Neutrophil (primary cell): Measurements from ENCODE around the gene NKAIN4.

Experiments
- H3K27ac ChIP-seq: fragments of 200-600 bp; sonication (generic); 2 replicates; pipeline ENCODE4 v1.5.1; 2016; ENCODE audit warnings: mild to moderate bottlenecking, moderate library complexity
- H3K27me3 ChIP-seq: fragments of 200-600 bp; sonication (generic); 2 replicates; pipeline ENCODE4 v1.6.0; 2016; ENCODE audit warnings: mild to moderate bottlenecking
- H3K36me3 ChIP-seq: fragments of 200-600 bp; sonication (generic); 2 replicates; pipeline ENCODE4 v1.5.1; 2017
- H3K4me1 ChIP-seq, 2 experiments: fragments of 200-600 bp in 1 of 2; sonication (generic) in 1 of 2; 1 replicate in 1 of 2; 2 replicates in 1 of 2; pipeline versions ENCODE4 v1.5.1 to v1.6.1; 2013 to 2016; ENCODE audit warnings: low read depth in 1 of 2, low read length in 1 of 2, mild to moderate bottlenecking in 1 of 2, moderate library complexity in 1 of 2; ENCODE audit not compliant: control insufficient read depth in 1 of 2, insufficient read depth in 1 of 2
- H3K4me3 ChIP-seq, 2 experiments: fragments of 200-600 bp in 1 of 2; sonication (generic) in 1 of 2; 1 replicate in 1 of 2; 2 replicates in 1 of 2; pipeline ENCODE4 v1.5.1; 2013 to 2016; ENCODE audit warnings: low read depth in 1 of 2, low read length in 1 of 2, mild to moderate bottlenecking in 1 of 2, moderate library complexity in 1 of 2
- H3K9me3 ChIP-seq: fragments of 200-600 bp; sonication (generic); 2 replicates; pipeline ENCODE4 v1.5.1; 2016
- TF ChIP-seq, protein P1 (sequence below): fragments of 200-600 bp; sonication (generic); IDR thresholded peaks from 2 replicates; pipeline ENCODE4 v1.5.1; 2016; ENCODE audit warnings: antibody characterized with exemption

NKAIN4 gene

GRCh38 chr20:63261795-63262528 is 7.7 kb upstream of the NKAIN4 start:
- no peaks in the 10 kb centered on the region for H3K9me3 ChIP-seq
- no peaks in the 10 kb centered on the region for H3K4me1 ChIP-seq
- no peak overlapping the region for H3K27ac ChIP-seq
- TF ChIP-seq, protein P1, sequence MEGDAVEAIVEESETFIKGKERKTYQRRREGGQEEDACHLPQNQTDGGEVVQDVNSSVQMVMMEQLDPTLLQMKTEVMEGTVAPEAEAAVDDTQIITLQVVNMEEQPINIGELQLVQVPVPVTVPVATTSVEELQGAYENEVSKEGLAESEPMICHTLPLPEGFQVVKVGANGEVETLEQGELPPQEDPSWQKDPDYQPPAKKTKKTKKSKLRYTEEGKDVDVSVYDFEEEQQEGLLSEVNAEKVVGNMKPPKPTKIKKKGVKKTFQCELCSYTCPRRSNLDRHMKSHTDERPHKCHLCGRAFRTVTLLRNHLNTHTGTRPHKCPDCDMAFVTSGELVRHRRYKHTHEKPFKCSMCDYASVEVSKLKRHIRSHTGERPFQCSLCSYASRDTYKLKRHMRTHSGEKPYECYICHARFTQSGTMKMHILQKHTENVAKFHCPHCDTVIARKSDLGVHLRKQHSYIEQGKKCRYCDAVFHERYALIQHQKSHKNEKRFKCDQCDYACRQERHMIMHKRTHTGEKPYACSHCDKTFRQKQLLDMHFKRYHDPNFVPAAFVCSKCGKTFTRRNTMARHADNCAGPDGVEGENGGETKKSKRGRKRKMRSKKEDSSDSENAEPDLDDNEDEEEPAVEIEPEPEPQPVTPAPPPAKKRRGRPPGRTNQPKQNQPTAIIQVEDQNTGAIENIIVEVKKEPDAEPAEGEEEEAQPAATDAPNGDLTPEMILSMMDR: no peak
- no peak overlapping the region for H3K4me3 ChIP-seq
- peaks cover 86% of the 10 kb centered on the region for H3K27me3 ChIP-seq
- no peaks in the 10 kb centered on the region for H3K36me3 ChIP-seq

DNA sequence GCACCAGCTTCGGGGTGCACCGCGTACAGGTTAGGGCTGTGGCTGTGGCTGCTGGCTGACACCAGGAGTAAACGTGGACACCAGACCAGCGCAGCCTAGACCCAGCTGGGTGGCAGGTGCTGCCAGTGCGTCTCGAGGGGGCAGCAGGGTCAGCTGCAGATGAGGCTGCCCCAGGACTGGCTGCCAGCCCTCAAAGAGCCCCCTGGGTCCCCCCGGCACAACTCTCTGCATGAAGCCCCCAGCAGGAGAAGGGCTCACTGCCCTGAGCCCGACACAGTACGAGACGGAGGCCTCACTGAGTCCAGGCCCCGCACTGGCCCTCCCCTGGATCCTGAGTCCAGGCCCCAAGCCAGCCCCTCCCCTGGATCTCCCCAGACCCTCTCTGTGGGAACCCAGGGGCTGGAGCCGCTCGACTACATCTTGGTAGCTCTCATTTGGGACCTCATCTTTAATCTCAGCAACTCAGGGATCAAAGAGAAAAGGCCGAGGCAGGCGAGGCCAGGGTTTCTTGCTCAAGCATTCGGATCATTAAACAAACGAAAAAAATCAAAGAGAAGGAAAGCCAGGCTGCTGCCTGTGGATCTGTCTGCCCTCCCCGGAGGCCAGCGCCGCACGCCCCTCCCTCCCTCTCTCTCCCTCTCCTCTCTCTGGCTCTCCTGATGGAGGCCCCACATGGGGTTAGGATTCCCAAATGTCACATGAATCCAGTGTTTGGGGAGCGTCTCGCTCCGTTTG is 7.0 kb upstream of the NKAIN4 start:
- TF ChIP-seq, protein P1: no peak
- Histone ChIP-seq H3K27ac (no peak overlapping the region), H3K27me3 (peaks cover 94% of the 10 kb centered on the region), H3K4me1 (no peaks in the 10 kb centered on the region), H3K36me3 (no peaks in the 10 kb centered on the region), H3K9me3 (no peaks in the 10 kb centered on the region), H3K4me3 (no peak overlapping the region)

DNA sequence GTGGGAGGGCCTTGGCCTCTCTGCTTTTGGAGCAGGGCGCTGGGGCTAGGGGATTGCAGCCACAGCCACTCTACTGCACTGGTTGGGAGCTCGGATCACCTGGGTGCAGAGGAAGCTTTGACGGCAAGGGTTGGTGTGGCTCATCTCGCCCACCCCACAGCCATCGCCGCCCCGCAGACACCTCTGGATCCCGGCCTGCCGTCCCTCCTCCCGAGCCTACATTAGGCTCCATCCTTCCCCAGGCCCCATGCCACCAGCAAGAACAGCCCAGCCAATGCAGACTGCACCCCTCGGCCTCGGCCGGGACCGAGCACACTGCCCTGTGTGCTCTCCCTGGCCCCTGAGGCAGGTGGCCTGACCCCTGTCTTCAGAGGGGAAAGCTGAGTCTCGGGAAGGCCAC is 6.3 kb upstream of the NKAIN4 start:
- Histone ChIP-seq H3K9me3 (no peaks in the 10 kb centered on the region), H3K27ac (no peak overlapping the region), H3K27me3 (peaks cover 97% of the 10 kb centered on the region), H3K4me3 (no peak overlapping the region), H3K4me1 (no peaks in the 10 kb centered on the region), H3K36me3 (no peaks in the 10 kb centered on the region)
- TF ChIP-seq, protein P1: no peak

GRCh38 chr20:63259734-63260460 is 5.6 kb upstream of the NKAIN4 start:
- TF ChIP-seq, protein P1: no peak

DNA sequence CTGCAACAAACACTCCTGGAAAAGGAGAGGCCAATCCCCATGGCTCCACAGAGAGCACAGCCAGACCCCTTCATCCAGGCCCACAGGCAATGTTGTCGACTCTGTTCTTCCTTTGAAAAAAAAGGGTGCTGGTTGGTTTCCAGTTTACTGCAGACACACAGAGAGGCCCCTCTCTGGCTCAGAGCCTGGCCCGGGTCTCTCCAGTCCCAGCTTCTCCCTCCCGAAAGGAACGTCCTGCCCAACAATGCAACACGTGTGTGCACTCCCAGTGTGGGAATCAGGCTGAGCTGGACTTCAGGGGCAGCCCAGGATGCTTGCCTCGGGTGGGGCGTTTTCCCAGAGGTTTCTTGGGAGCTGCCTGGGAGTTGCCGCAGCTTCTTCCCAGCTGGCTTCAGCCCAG is 4.5 kb upstream of the NKAIN4 start:
- Histone ChIP-seq H3K4me3 (no peak overlapping the region), H3K9me3 (no peaks in the 10 kb centered on the region), H3K27me3 (peaks cover 97% of the 10 kb centered on the region), H3K4me1 (no peaks in the 10 kb centered on the region), H3K27ac (no peak overlapping the region), H3K36me3 (no peaks in the 10 kb centered on the region)
- TF ChIP-seq, protein P1: no peak

More at GRCh38 chr20:63259734-63260460, 5.6 kb upstream of the NKAIN4 start:
- Histone ChIP-seq H3K27ac (no peak overlapping the region), H3K4me1 (no peaks in the 10 kb centered on the region), H3K4me3 (no peak overlapping the region), H3K27me3 (peaks cover 97% of the 10 kb centered on the region), H3K36me3 (no peaks in the 10 kb centered on the region), H3K9me3 (no peaks in the 10 kb centered on the region)
